IMR-90 (cell line): ENCODE measurements around the gene ANP32D. TPM values are rescaled to one million over a fixed set of nuclear protein-coding genes. Genes with fewer than 3 reads are reported as not detected.

ENCODE experiments used
- ATAC-seq: fragments of 200-7000 bp; cut with Tn5 transposase; 2 replicates; pipeline ENCODE4 v1.9.1; 2020; ENCODE audit warnings: low read depth, mild to moderate bottlenecking, moderate library complexity
- BruUV-seq: library from RNA; stranded (reverse); fragments of 400-500 nt; replicated peaks from 2 replicates; lab custom pipeline; 2021; lab: Mats Ljungman, UMichigan
- CTCF ChIA-PET: fragments of 300-600 bp; formaldehyde crosslinking; extraction: SDS; loops from one replicate; lab custom pipeline; 2021; ENCODE audit warnings: antibody characterized with exemption; lab: Yijun Ruan, JAX
- POLR2A ChIA-PET: fragments of 300-600 bp; sonication (Branson Sonifier 250); formaldehyde crosslinking; loops from one replicate; lab custom pipeline; 2022; ENCODE audit warnings: antibody characterized with exemption; ENCODE audit not compliant: unreplicated experiment; lab: Charles Lee
- DNase-seq: peaks from one replicate; pipeline ENCODE4 v3.0.0; 2013
- H2AFZ ChIP-seq: replicated peaks from 2 replicates; pipeline ENCODE3; 2013; ENCODE audit warnings: low read length, mild to moderate bottlenecking; ENCODE audit not compliant: poor library complexity
- H2AK5ac ChIP-seq: 2 replicates; pipeline ENCODE4 v1.6.1; 2013; ENCODE audit warnings: low read depth, low read length, inconsistent platforms
- H2AK9ac ChIP-seq: replicated peaks from 2 replicates; pipeline ENCODE3; 2013; ENCODE audit warnings: mild to moderate bottlenecking, low read depth, low read length, moderate library complexity; ENCODE audit not compliant: poor library complexity
- H2BK120ac ChIP-seq: 2 replicates; pipeline ENCODE4 v1.6.1; 2013; ENCODE audit warnings: low read depth, low read length, inconsistent platforms
- H2BK15ac ChIP-seq: 3 replicates; pipeline ENCODE4 v1.6.1; 2013; ENCODE audit warnings: low read depth, low read length, inconsistent platforms
- H2BK20ac ChIP-seq: 2 replicates; pipeline ENCODE4 v1.6.1; 2013; ENCODE audit warnings: low read depth, mild to moderate bottlenecking, inconsistent platforms, low read length, moderate library complexity
- H2BK5ac ChIP-seq: 2 replicates; pipeline ENCODE4 v1.6.1; 2013; ENCODE audit warnings: mild to moderate bottlenecking, low read depth, low read length, inconsistent platforms; ENCODE audit not compliant: poor library complexity, severe bottlenecking
- H3K14ac ChIP-seq: replicated peaks from 2 replicates; pipeline ENCODE4 v1.6.1; 2013; ENCODE audit warnings: low read depth, low read length, inconsistent platforms
- H3K18ac ChIP-seq: 2 replicates; pipeline ENCODE4 v1.6.1; 2013; ENCODE audit warnings: low read depth, low read length, control low read depth
- H3K23ac ChIP-seq: 2 replicates; pipeline ENCODE4 v1.6.1; 2013; ENCODE audit warnings: low read depth, low read length, inconsistent platforms
- H3K27ac ChIP-seq: 2 replicates; pipeline ENCODE4 v1.5.1; 2013; ENCODE audit warnings: mild to moderate bottlenecking, control low read depth, low read length; ENCODE audit not compliant: insufficient read depth
- H3K27me3 ChIP-seq: 2 replicates; pipeline ENCODE4 v1.6.1; 2013; ENCODE audit warnings: low read length; ENCODE audit not compliant: control insufficient read depth, insufficient read depth
- H3K36me3 ChIP-seq: 2 replicates; pipeline ENCODE4 v1.6.1; 2013; ENCODE audit warnings: low read length, mixed read lengths; ENCODE audit not compliant: control insufficient read depth, insufficient read depth
- H3K4ac ChIP-seq: 2 replicates; pipeline ENCODE4 v1.6.1; 2013; ENCODE audit warnings: low read depth, low read length, inconsistent platforms
- H3K4me1 ChIP-seq: 2 replicates; pipeline ENCODE4 v1.6.1; 2013; ENCODE audit warnings: low read length, mixed read lengths; ENCODE audit not compliant: control insufficient read depth, insufficient read depth
- H3K4me2 ChIP-seq: 2 replicates; pipeline ENCODE4 v1.6.1; 2013; ENCODE audit warnings: low read depth, mild to moderate bottlenecking, control low read depth, low read length, moderate library complexity
- H3K4me3 ChIP-seq: 2 replicates; pipeline ENCODE4 v1.5.1; 2013; ENCODE audit warnings: low read depth, mild to moderate bottlenecking, control low read depth, low read length, moderate library complexity; ENCODE audit not compliant: insufficient read depth
- H3K56ac ChIP-seq: 2 replicates; pipeline ENCODE4 v1.6.1; 2013; ENCODE audit warnings: low read length, inconsistent platforms; ENCODE audit not compliant: insufficient read depth; ENCODE audit errors: extremely low read depth
- H3K79me1 ChIP-seq, 2 experiments: 2 replicates each; pipeline ENCODE4 v1.6.1; 2013; ENCODE audit warnings: low read length in 2 of 2, inconsistent platforms in 1 of 2, low read depth in 1 of 2
- H3K9ac ChIP-seq: 2 replicates; pipeline ENCODE4 v1.6.1; 2013; ENCODE audit warnings: low read depth, low read length, control low read depth
- H3K9me1 ChIP-seq: 2 replicates; pipeline ENCODE4 v1.6.1; 2013; ENCODE audit warnings: low read length, inconsistent platforms; ENCODE audit not compliant: insufficient read depth
- H3K9me3 ChIP-seq: 2 replicates; pipeline ENCODE4 v1.6.1; 2013; ENCODE audit warnings: low read length; ENCODE audit not compliant: control insufficient read depth, insufficient read depth
- H4K20me1 ChIP-seq: 2 replicates; pipeline ENCODE4 v1.6.1; 2013; ENCODE audit warnings: low read length, inconsistent platforms; ENCODE audit not compliant: insufficient read depth
- H4K5ac ChIP-seq: 2 replicates; pipeline ENCODE4 v1.6.1; 2013; ENCODE audit warnings: mild to moderate bottlenecking, low read depth, low read length, control low read depth
- H4K8ac ChIP-seq, 2 experiments: 2 replicates each; pipeline ENCODE4 v1.6.1; 2013; ENCODE audit warnings: low read depth in 2 of 2, low read length in 2 of 2, control low read depth in 1 of 2, inconsistent platforms in 1 of 2
- H4K91ac ChIP-seq: 2 replicates; pipeline ENCODE4 v1.6.1; 2013; ENCODE audit warnings: low read depth, low read length, inconsistent platforms; ENCODE audit not compliant: insufficient read depth
- BHLHE40 ChIP-seq: fragments of 150-350 bp; IDR thresholded peaks from 2 replicates; pipeline ENCODE4 v1.6.1; 2016; ENCODE audit warnings: mild to moderate bottlenecking, low read depth, low read length
- CEBPB ChIP-seq: IDR thresholded peaks from 2 replicates; pipeline ENCODE4 v1.6.1; 2012; ENCODE audit warnings: low read depth, low read length, improper control_type of control experiment
- CHD1 ChIP-seq: IDR thresholded peaks from 2 replicates; pipeline ENCODE4 v1.6.1; 2012; ENCODE audit warnings: low read depth, low read length, improper control_type of control experiment
- CTCF ChIP-seq: conservative IDR thresholded peaks from 2 replicates; pipeline ENCODE4 v1.5.1; 2012; ENCODE audit warnings: mild to moderate bottlenecking, low read depth, low read length, improper control_type of control experiment
- MAZ ChIP-seq: IDR thresholded peaks from 2 replicates; pipeline ENCODE4 v1.6.1; 2012; ENCODE audit warnings: low read depth, mild to moderate bottlenecking, low read length, improper control_type of control experiment, moderate library complexity, borderline replicate concordance
- RAD21 ChIP-seq: IDR thresholded peaks from 2 replicates; pipeline ENCODE4 v1.6.1; 2012; ENCODE audit warnings: low read length, improper control_type of control experiment
- RCOR1 ChIP-seq: IDR thresholded peaks from 2 replicates; pipeline ENCODE4 v1.6.1; 2012; ENCODE audit warnings: mild to moderate bottlenecking, low read length, improper control_type of control experiment; ENCODE audit not compliant: insufficient replicate concordance
- RFX5 ChIP-seq: IDR thresholded peaks from 2 replicates; pipeline ENCODE4 v1.8.0; 2012; ENCODE audit warnings: low read depth, mild to moderate bottlenecking, low read length, moderate library complexity
- SMC3 ChIP-seq: fragments of 150-350 bp; IDR thresholded peaks from 2 replicates; pipeline ENCODE4 v1.6.1; 2016; ENCODE audit warnings: low read depth, mild to moderate bottlenecking, antibody characterized with exemption, low read length, moderate library complexity
- USF2 ChIP-seq: fragments of 150-350 bp; IDR thresholded peaks from 2 replicates; pipeline ENCODE4 v1.6.1; 2017; ENCODE audit warnings: mild to moderate bottlenecking, antibody characterized with exemption, low read length, low read depth
- WGBS, 2 experiments: methylation state at CpG; one replicate each; pipeline versions ENCODE4 v1.1.5 to v1.1.7; 2013; ENCODE audit warnings: missing lambda C conversion rate in 2 of 2; ENCODE audit not compliant: insufficient read length in 1 of 2; ENCODE audit errors: extremely low coverage in 2 of 2; 5-methylcytosine and 5-hydroxymethylcytosine counted together
- dilution Hi-C: fragments of 300-500 bp; cut with HindIII; formaldehyde crosslinking; loops from one replicate; pipeline ENCODE4 v1.14.3; 2018; ENCODE audit warnings: low sequenced_read_pairs; ENCODE audit not compliant: unreplicated experiment
- in situ Hi-C: fragments of 300-500 bp; cut with MboI; formaldehyde crosslinking; loops from 3 replicates; pipeline ENCODE4 v1.14.3; 2019; ENCODE audit warnings: low sequenced_read_pairs, inconsistent platforms, mixed read lengths
- intact Hi-C: fragments of 100-400 bp; cut with micrococcal nuclease; formaldehyde crosslinking; loops from 2 replicates; pipeline ENCODE4 v1.10.0; 2022
- polyA plus RNA-seq, 3 experiments: library from polyadenylated mRNA; depleted of rRNA; stranded (reverse); fragments of >200 nt; gene quantifications; 2 replicates each; pipeline ENCODE4 v1.2.3, GENCODE V29; 2012; ENCODE audit warnings: low replicate concordance in 1 of 3
- total RNA-seq: library from RNA; depleted of rRNA; stranded (reverse); fragments of >200 nt; gene quantifications from 2 replicates; pipeline ENCODE4 v1.2.3, GENCODE V29; 2012

Gene ANP32D
- total and polyA plus RNA-seq, 2 of the 4 experiments (the other 2 are of a cell fraction), result not detected

GRCh38 chr12:48454667-48455066, 17.7 kb upstream of the ANP32D start:
- no TSS peak for BruUV-seq
- Histone ChIP-seq H2BK5ac (no peak overlapping the region), H4K91ac (no peak overlapping the region), H2BK15ac (no peak overlapping the region), H2BK20ac (no peak overlapping the region), H3K79me1 (no peaks in the 10 kb centered on the region), H3K4ac (no peak overlapping the region), H4K20me1 (no peaks in the 10 kb centered on the region), H3K27me3 (peaks cover 2% of the 10 kb centered on the region; the same call in 1 of the 2 replicates), H3K9me1 (no peaks in the 10 kb centered on the region), H2AFZ (no peak overlapping the region), H3K27ac (no peak overlapping the region), H3K36me3 (no peaks in the 10 kb centered on the region), H3K18ac (no peak overlapping the region), H3K56ac (no peak overlapping the region), H2BK120ac (no peak overlapping the region), H4K8ac (no peak overlapping the region), H3K14ac (no peak overlapping the region), H3K9ac (no peak overlapping the region), H2AK5ac (no peak overlapping the region), H2AK9ac (no peak overlapping the region), H3K23ac (no peak overlapping the region), H3K4me1 (no peaks in the 10 kb centered on the region), H3K4me2 (no peak overlapping the region), H3K4me3 (no peak overlapping the region), H3K9me3 (no peaks in the 10 kb centered on the region), H4K5ac (no peak overlapping the region)
- intact Hi-C loops, result no loop called here
- in situ Hi-C loops, result no loop called here
- ChIA-PET CTCF (no interaction called here), POLR2A (no interaction called here)
- TF ChIP-seq CTCF (peak; percentile 23; the same call in 1 of the 2 replicates), BHLHE40 (no peak), SMC3 (no peak), RFX5 (no peak), CHD1 (no peak), CEBPB (no peak), MAZ (no peak), RAD21 (peak; percentile 42), RCOR1 (no peak), USF2 (no peak)
- dilution Hi-C loops, result no loop called here
- DNase-seq, result peak; percentile 8
- ATAC-seq, result no peak
- no CpG with 5 or more reads among the region's 1 CpG for WGBS, 2 experiments
